PC-9 (cell line): ENCODE data around the gene FAT1.

ENCODE experiments used
- EZH2 ChIP-seq: fragments of 200-600 bp; sonication (generic); IDR thresholded peaks from 2 replicates; pipeline ENCODE4 v1.8.0; 2017; ENCODE audit warnings: antibody characterized with exemption, low read depth
- TF ChIP-seq, protein P1 (sequence below): fragments of 200-600 bp; sonication (generic); conservative IDR thresholded peaks from 2 replicates; pipeline ENCODE4 v1.6.1; 2017; ENCODE audit warnings: mixed run types, antibody characterized with exemption, mild to moderate bottlenecking, moderate library complexity

DNA sequence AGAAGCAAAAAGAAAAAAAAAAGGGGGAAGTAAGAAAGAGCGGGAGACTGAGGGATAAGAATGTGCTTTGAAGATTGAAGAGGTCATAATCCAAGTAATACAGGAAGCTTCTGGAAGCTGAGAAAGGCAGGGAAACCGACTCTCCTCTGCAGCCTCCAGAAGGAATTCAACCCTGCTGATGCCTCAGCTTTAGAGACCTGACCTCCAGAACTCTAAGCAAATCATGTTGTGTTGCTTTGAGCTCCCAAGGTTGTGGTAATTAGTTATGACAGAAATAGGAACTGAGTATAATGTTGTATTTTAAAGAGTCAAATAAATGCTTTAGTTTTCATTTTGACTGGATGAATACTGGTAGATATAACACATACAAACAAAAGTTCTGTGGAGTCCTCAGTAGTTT, 48.0 kb upstream of the FAT1 start:
- TF ChIP-seq, protein P1, sequence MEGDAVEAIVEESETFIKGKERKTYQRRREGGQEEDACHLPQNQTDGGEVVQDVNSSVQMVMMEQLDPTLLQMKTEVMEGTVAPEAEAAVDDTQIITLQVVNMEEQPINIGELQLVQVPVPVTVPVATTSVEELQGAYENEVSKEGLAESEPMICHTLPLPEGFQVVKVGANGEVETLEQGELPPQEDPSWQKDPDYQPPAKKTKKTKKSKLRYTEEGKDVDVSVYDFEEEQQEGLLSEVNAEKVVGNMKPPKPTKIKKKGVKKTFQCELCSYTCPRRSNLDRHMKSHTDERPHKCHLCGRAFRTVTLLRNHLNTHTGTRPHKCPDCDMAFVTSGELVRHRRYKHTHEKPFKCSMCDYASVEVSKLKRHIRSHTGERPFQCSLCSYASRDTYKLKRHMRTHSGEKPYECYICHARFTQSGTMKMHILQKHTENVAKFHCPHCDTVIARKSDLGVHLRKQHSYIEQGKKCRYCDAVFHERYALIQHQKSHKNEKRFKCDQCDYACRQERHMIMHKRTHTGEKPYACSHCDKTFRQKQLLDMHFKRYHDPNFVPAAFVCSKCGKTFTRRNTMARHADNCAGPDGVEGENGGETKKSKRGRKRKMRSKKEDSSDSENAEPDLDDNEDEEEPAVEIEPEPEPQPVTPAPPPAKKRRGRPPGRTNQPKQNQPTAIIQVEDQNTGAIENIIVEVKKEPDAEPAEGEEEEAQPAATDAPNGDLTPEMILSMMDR = no peak
- no peak for TF ChIP-seq EZH2
